Placental epithelial cell (primary cell): ENCODE results near the gene OR1A1. TPM values are rescaled to one million over a fixed set of nuclear protein-coding genes. Genes with fewer than 3 reads are reported as not detected.

Experiments used
- total RNA-seq: library from RNA; depleted of rRNA; stranded (reverse); fragments of >200 nt; gene quantifications from 2 replicates; pipeline ENCODE4 v1.2.3, GENCODE V29; 2012

OR1A1 gene, protein sequence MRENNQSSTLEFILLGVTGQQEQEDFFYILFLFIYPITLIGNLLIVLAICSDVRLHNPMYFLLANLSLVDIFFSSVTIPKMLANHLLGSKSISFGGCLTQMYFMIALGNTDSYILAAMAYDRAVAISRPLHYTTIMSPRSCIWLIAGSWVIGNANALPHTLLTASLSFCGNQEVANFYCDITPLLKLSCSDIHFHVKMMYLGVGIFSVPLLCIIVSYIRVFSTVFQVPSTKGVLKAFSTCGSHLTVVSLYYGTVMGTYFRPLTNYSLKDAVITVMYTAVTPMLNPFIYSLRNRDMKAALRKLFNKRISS
- total RNA-seq: not detected in 2 replicates

DNA sequence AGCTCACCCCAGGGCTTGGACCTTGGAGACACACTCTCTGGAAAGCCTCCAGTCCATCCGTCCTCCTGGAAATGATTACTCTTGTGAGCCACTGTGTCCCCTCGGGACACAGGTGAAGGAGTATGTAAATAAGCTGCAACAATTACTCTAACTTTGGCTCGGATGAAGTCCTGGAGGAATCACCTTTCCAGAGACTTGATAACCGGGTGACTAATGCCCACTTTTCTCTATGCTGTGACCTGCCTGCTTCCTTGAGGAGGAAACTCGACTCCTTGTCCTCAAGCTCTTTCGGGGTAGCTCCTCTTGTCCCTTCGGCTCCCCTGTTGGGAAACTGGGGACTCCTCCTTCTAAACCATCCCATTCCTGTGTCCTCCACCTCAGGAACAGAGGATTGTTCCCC lies at the start of gene OR1A1:
TSS of gene OR1A1 (plus strand) at position 301 of the 400 bp plus-strand sequence. CDS start 7,954 bp downstream, outside the sequence.

DNA sequence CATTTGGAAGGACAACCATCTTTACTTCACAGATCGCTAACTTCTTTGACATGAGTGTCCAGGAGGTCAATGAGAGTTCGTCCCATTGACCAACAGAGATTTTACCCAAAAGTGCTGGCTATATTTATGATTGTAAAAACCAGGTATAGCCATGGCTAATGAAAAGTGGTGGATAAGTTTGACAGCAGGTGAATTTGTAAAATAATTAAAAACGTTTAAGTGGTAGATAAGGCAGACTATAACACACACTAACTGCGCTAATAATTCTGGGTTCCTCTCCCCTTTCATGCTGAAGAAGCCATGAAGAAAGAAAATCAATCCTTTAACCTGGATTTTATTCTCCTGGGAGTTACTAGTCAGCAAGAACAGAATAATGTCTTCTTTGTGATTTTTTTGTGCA lies 10.2 kb upstream of the OR1A1 start, which contains the start of gene OR1A2:
TSS of gene OR1A2 (plus strand) at position 301 of the 400 bp plus-strand sequence. CDS start at position 301, 0 bp downstream.

Other genes starting within 250 kb of the OR1A1 start
- not detected in 2 replicates for gene OR1D5, start 144.1 kb upstream of the OR1A1 start, total RNA-seq
- gene OR1D2, start 103.2 kb upstream of the OR1A1 start, total RNA-seq: not detected in 2 replicates
- gene OR1G1, start 80.1 kb upstream of the OR1A1 start, total RNA-seq: not detected in 2 replicates
- not detected in 2 replicates for gene OR1A2, start 10.1 kb upstream of the OR1A1 start, total RNA-seq
- not detected in 2 replicates for gene OR3A1, start 90.7 kb downstream of the OR1A1 start, total RNA-seq
- gene OR3A2, start 178.6 kb downstream of the OR1A1 start, total RNA-seq: 0.22 TPM in 1 of 2 replicates, not detected in the other
- not detected in 2 replicates for gene OR1E1, start 190.7 kb downstream of the OR1A1 start, total RNA-seq
- gene OR3A3, start 203.7 kb downstream of the OR1A1 start, total RNA-seq: not detected in 2 replicates
- gene OR1E2, start 226.2 kb downstream of the OR1A1 start, total RNA-seq: not detected in 2 replicates